H9 (cell line): Measurements from ENCODE around the gene SLC25A14. TPM values are rescaled to one million over a fixed set of nuclear protein-coding genes. Genes with fewer than 3 reads are reported as not detected.

Source experiments
- DNase-seq: peaks from one replicate; pipeline ENCODE4 v3.0.0-alpha.2; 2017
- H2AFZ ChIP-seq: one replicate; pipeline ENCODE4 v1.6.1; 2013; ENCODE audit warnings: mild to moderate bottlenecking, low read length, control low read depth, moderate library complexity
- H2AK5ac ChIP-seq: 2 replicates; pipeline ENCODE4 v1.6.1; 2013; ENCODE audit warnings: low read length, control low read depth, mixed read lengths; ENCODE audit not compliant: insufficient read length
- H2BK120ac ChIP-seq: one replicate; pipeline ENCODE4 v1.6.1; 2013; ENCODE audit warnings: low read depth, mild to moderate bottlenecking, low read length, control low read depth, inconsistent platforms; ENCODE audit not compliant: poor library complexity, severe bottlenecking
- H2BK12ac ChIP-seq: 2 replicates; pipeline ENCODE4 v1.6.1; 2013; ENCODE audit warnings: low read length, control low read depth, mixed read lengths, low read depth; ENCODE audit not compliant: insufficient read length
- H2BK15ac ChIP-seq: 2 replicates; pipeline ENCODE4 v1.6.1; 2013; ENCODE audit warnings: low read depth, low read length, control low read depth
- H2BK20ac ChIP-seq: one replicate; pipeline ENCODE4 v1.6.1; 2013; ENCODE audit warnings: low read depth, mild to moderate bottlenecking, low read length, control low read depth, inconsistent platforms; ENCODE audit not compliant: poor library complexity, severe bottlenecking
- H2BK5ac ChIP-seq: 2 replicates; pipeline ENCODE4 v1.6.1; 2013; ENCODE audit warnings: low read length, control low read depth, mixed read lengths; ENCODE audit not compliant: insufficient read length
- H3K14ac ChIP-seq: 2 replicates; pipeline ENCODE4 v1.6.1; 2013; ENCODE audit warnings: low read length, control low read depth; ENCODE audit not compliant: insufficient read depth
- H3K18ac ChIP-seq: 2 replicates; pipeline ENCODE4 v1.6.1; 2013; ENCODE audit warnings: low read depth, mild to moderate bottlenecking, mixed read lengths, low read length, control low read depth; ENCODE audit not compliant: insufficient read length
- H3K23ac ChIP-seq: 2 replicates; pipeline ENCODE4 v1.6.1; 2013; ENCODE audit warnings: low read length, control low read depth, mixed read lengths, low read depth; ENCODE audit not compliant: insufficient read length
- H3K23me2 ChIP-seq: 2 replicates; pipeline ENCODE4 v1.6.1; 2013; ENCODE audit warnings: low read depth, mild to moderate bottlenecking, mixed read lengths, low read length, control low read depth; ENCODE audit not compliant: insufficient read length, poor library complexity, severe bottlenecking
- H3K27ac ChIP-seq: 2 replicates; pipeline ENCODE4 v1.5.1; 2013; ENCODE audit warnings: low read length, control low read depth, mixed read lengths, low read depth; ENCODE audit not compliant: insufficient read length
- H3K27me3 ChIP-seq: 2 replicates; pipeline ENCODE4 v1.6.1; 2013; ENCODE audit warnings: low read length, control low read depth, inconsistent platforms; ENCODE audit not compliant: insufficient read depth
- H3K4ac ChIP-seq: 2 replicates; pipeline ENCODE4 v1.6.1; 2013; ENCODE audit warnings: low read depth, mild to moderate bottlenecking, control low read depth, inconsistent platforms, low read length, moderate library complexity
- H3K4me1 ChIP-seq: 2 replicates; pipeline ENCODE4 v1.6.1; 2013; ENCODE audit warnings: low read length, control low read depth, inconsistent platforms; ENCODE audit not compliant: insufficient read depth
- H3K4me2 ChIP-seq: 2 replicates; pipeline ENCODE4 v1.6.1; 2013; ENCODE audit warnings: low read length, control low read depth, mixed read lengths; ENCODE audit not compliant: insufficient read length, insufficient read depth
- H3K56ac ChIP-seq: 2 replicates; pipeline ENCODE4 v1.6.1; 2013; ENCODE audit warnings: low read depth, mild to moderate bottlenecking, mixed read lengths, low read length, control low read depth; ENCODE audit not compliant: insufficient read length
- H3K79me1 ChIP-seq: 2 replicates; pipeline ENCODE4 v1.6.1; 2013; ENCODE audit warnings: low read depth, mild to moderate bottlenecking, moderate library complexity, low read length, control low read depth, inconsistent platforms; ENCODE audit not compliant: insufficient read depth, poor library complexity, severe bottlenecking
- H3K79me2 ChIP-seq: 2 replicates; pipeline ENCODE4 v1.6.1; 2013; ENCODE audit warnings: low read length, control low read depth, inconsistent platforms; ENCODE audit not compliant: insufficient read depth
- H3K9ac ChIP-seq: 2 replicates; pipeline ENCODE4 v1.6.1; 2013; ENCODE audit warnings: low read length, control low read depth, mixed read lengths; ENCODE audit not compliant: insufficient read length; ENCODE audit errors: extremely low read depth
- H3K9me3 ChIP-seq: one replicate; pipeline ENCODE4 v1.6.1; 2013; ENCODE audit warnings: low read depth, low read length, inconsistent platforms; ENCODE audit not compliant: control insufficient read depth
- H3T11ph ChIP-seq: one replicate; pipeline ENCODE4 v1.6.1; 2013; ENCODE audit warnings: mild to moderate bottlenecking, low read length, control low read depth, inconsistent platforms
- H4K20me1 ChIP-seq: one replicate; pipeline ENCODE4 v1.6.1; 2013; ENCODE audit not compliant: control insufficient read depth, insufficient read length, insufficient read depth
- H4K5ac ChIP-seq: 2 replicates; pipeline ENCODE4 v1.6.1; 2013; ENCODE audit warnings: low read depth, mild to moderate bottlenecking, mixed read lengths, low read length, control low read depth; ENCODE audit not compliant: insufficient read length
- H4K8ac ChIP-seq: replicated peaks from 2 replicates; pipeline ENCODE4 v1.6.1; 2013; ENCODE audit warnings: low read length, control low read depth, mixed read lengths, low read depth; ENCODE audit not compliant: insufficient read length
- H4K91ac ChIP-seq: 2 replicates; pipeline ENCODE4 v1.6.1; 2013; ENCODE audit warnings: low read depth, mild to moderate bottlenecking, moderate library complexity, mixed read lengths, low read length, control low read depth; ENCODE audit not compliant: insufficient read length
- H3K27ac Mint-ChIP-seq, 3 experiments: 2 replicates in 2 of 3; 3 replicates in 1 of 3; pipeline ENCODE4 v1.8.0; 2020 to 2021; ENCODE audit warnings: mixed read lengths in 3 of 3, mild to moderate bottlenecking in 1 of 3, moderate library complexity in 1 of 3
- H3K27me3 Mint-ChIP-seq: 2 replicates; pipeline ENCODE4 v1.8.0; 2021; ENCODE audit warnings: low read depth, mild to moderate bottlenecking, moderate library complexity, mixed read lengths
- H3K36me3 Mint-ChIP-seq, 3 experiments: 2 replicates in 2 of 3; 3 replicates in 1 of 3; pipeline ENCODE4 v1.8.0; 2020 to 2021; ENCODE audit warnings: low read depth in 3 of 3, mixed read lengths in 3 of 3; ENCODE audit not compliant: insufficient read depth in 1 of 3
- H3K4me1 Mint-ChIP-seq, 2 experiments: 2 replicates each; pipeline ENCODE4 v1.8.0; 2020; ENCODE audit warnings: mixed read lengths in 2 of 2
- H3K4me3 Mint-ChIP-seq, 2 experiments: 2 replicates in 1 of 2; 3 replicates in 1 of 2; pipeline ENCODE4 v1.8.0; 2020 to 2021; ENCODE audit warnings: mild to moderate bottlenecking in 2 of 2, mixed read lengths in 2 of 2, moderate library complexity in 1 of 2
- H3K9me3 Mint-ChIP-seq, 2 experiments: 2 replicates in 1 of 2; 3 replicates in 1 of 2; pipeline ENCODE4 v1.8.0; 2020; ENCODE audit warnings: mild to moderate bottlenecking in 2 of 2, mixed read lengths in 2 of 2, moderate library complexity in 1 of 2
- CTCF ChIP-seq: fragments of 200-600 bp; sonication (generic); conservative IDR thresholded peaks from 3 replicates; pipeline ENCODE4 v1.8.0; 2021; ENCODE audit warnings: antibody characterized with exemption, mild to moderate bottlenecking
- WGBS: extraction: QIAGEN DNeasy Blood & Tissue Kit; methylation state at CpG from one replicate; pipeline ENCODE4 v1.1.7; 2013; ENCODE audit warnings: missing lambda C conversion rate, low lambda C conversion rate, mixed read lengths; ENCODE audit not compliant: insufficient read length; ENCODE audit errors: extremely low coverage; 5-methylcytosine and 5-hydroxymethylcytosine counted together
- total RNA-seq: library from RNA; stranded (reverse); gene quantifications from 2 replicates; pipeline ENCODE4 v1.2.1, GENCODE V29; 2021

SLC25A14 gene
- total RNA-seq, 1 experiment from 2014 or later = 12.7 TPM

GRCh38 chrX:130330146-130330545 lies 9.6 kb upstream of the SLC25A14 start:
- Mint-ChIP-seq H3K9me3 (peaks cover 0 to 26% of the 10 kb centered on the region in 2 experiments; a peak in 2 of 5 replicates), H3K27ac (no peak overlapping the region), H3K4me1 (peaks cover 3 to 8% of the 10 kb centered on the region in 2 experiments; a peak in 2 of 4 replicates), H3K36me3 (peaks cover 0 to 3% (median 0%) of the 10 kb centered on the region in 3 experiments; a peak in 1 of 7 replicates), H3K27me3 (peaks cover 3% of the 10 kb centered on the region), H3K4me3 (no peak overlapping the region)
- Histone ChIP-seq H3K27me3 (no peaks in the 10 kb centered on the region), H3K23ac (no peak overlapping the region), H4K91ac (no peak overlapping the region), H2AFZ (no peak overlapping the region), H2BK15ac (no peak overlapping the region), H3K56ac (no peak overlapping the region), H2BK5ac (no peak overlapping the region), H3K23me2 (no peaks in the 10 kb centered on the region), H3K14ac (no peak overlapping the region), H2BK120ac (no peak overlapping the region), H3K27ac (no peak overlapping the region), H3K4me1 (no peaks in the 10 kb centered on the region), H2BK12ac (no peak overlapping the region), H3K9ac (no peak overlapping the region), H3K4ac (no peak overlapping the region), H3T11ph (no peak overlapping the region), H4K20me1 (no peaks in the 10 kb centered on the region), H4K5ac (no peak overlapping the region), H2BK20ac (no peak overlapping the region), H3K79me2 (no peaks in the 10 kb centered on the region), H2AK5ac (no peak overlapping the region), H3K4me2 (no peak overlapping the region), H3K9me3 (peaks cover 16% of the 10 kb centered on the region), H3K18ac (no peak overlapping the region), H4K8ac (no peak overlapping the region), H3K79me1 (no peaks in the 10 kb centered on the region)
- TF ChIP-seq CTCF = no peak
- DNase-seq = no peak
- WGBS = no CpG with 5 or more reads among the region's 3 CpGs
